Cardiac ventricle fibroblast (primary cell): ENCODE data around the gene MBD3L3. TPM values are rescaled to one million over a fixed set of nuclear protein-coding genes. Genes with fewer than 3 reads are reported as not detected.

Source experiments
- total RNA-seq: library from RNA; depleted of rRNA; stranded (reverse); fragments of >200 nt; gene quantifications from 2 replicates; pipeline ENCODE4 v1.2.3, GENCODE V29; 2015

Gene MBD3L3
- not detected in 2 replicates for total RNA-seq

DNA sequence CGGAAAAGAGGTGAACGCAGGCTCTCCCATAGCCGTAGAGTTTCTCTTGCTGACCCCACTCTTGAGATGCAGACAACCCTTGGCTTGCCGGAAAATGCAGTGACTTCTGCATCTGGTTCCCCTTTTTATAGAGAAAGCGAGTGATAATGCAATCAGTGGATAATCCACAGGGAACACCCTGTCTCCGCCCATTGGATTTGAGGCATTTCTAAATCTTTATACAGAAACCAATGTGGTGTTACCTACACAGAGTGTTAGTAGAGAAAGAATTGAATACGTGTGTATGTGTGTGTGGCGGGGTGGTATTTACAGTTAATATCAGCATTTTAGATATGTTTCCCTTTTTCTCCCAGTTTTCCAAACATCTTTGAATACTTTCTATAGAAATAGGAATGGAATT, at the start of gene MBD3L3:
Gene MBD3L3 (minus strand): TSS at position 101 of the 400 bp plus-strand sequence. CDS start 71 bp downstream, at position 30.

DNA sequence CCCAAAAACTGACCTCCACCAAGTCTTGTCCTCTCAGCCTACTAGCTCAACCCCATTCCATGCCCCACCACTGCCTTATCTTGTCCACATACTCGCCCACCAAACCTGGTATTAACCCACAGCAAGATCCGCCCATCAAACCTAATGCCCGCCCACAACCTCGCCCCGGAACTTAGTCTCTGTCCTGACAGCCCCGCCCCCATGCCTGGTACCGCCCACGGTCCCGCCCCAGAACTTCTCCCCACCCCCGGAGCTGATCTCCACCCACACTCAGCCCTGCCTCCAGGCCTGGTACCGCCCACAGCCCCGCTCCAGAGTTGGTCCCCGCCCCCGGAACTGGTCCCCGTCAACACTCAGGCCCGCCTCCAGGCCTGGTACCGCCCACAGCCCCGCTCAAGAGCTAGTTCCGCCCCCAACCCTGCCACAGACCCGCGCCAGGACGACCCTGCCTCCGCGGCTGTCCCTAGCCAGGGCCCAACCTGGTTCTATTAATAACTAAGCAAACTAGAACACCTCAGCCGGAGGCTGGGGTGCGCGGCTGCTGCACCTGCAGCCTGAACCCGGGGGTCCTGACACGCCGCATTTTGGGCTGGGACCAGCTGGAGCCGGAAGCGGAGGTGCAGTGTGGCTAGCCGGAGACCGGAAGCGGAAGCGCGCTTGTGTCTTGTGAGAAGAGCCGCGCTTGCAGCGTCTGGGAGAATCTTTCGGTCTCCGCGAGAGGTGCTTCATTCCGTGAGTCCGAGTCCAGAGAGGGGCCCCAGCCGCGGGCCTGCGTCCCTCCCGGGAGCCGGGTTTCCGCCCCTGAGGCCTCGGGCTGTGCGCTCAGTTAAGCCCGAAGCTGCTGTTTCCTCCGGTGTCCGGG, 10.8 kb upstream of the MBD3L3 start, which contains the start of gene ZNF557:
Gene ZNF557 (plus strand): TSS at position 662 of the 862 bp plus-strand sequence. CDS start 5,372 bp downstream, outside the sequence.

DNA sequence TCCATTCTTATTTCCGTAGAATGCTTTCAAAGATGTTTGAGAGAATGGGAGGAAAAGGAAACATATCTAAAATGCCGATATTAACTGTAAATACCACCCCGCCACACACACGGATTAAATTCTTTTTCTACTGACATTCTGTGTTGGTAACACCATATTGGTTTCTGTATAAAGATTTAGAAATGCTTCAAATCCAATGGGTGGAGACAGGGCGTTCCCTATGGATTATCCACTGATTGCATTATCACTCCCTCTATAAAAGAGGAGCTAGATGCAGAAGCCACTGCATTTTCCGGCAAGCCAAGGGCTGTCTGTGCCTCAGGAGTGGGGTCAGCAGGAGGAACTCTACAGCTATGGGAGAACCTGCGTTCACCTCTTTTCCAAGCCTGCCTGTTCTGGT, 9.5 kb downstream of the MBD3L3 start, which contains the start of gene MBD3L2:
Gene MBD3L2 (plus strand): TSS at position 301 of the 400 bp plus-strand sequence. CDS start 53 bp downstream, at position 354.

DNA sequence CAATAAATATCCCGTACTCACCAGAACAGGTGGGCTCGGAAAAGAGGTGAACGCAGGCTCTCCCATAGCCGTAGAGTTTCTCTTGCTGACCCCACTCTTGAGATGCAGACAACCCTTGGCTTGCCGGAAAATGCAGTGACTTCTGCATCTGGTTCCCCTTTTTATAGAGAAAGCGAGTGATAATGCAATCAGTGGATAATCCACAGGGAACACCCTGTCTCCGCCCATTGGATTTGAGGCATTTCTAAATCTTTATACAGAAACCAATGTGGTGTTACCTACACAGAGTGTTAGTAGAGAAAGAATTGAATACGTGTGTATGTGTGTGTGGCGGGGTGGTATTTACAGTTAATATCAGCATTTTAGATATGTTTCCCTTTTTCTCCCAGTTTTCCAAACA, 18.4 kb downstream of the MBD3L3 start, which contains the start of gene MBD3L4:
Gene MBD3L4 (minus strand): TSS at position 101 of the 400 bp plus-strand sequence. CDS start 35 bp downstream, at position 66.

DNA sequence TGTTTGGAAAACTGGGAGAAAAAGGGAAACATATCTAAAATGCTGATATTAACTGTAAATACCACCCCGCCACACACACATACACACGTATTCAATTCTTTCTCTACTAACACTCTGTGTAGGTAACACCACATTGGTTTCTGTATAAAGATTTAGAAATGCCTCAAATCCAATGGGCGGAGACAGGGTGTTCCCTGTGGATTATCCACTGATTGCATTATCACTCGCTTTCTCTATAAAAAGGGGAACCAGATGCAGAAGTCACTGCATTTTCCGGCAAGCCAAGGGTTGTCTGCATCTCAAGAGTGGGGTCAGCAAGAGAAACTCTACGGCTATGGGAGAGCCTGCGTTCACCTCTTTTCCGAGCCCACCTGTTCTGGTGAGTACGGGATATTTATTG, 28.2 kb downstream of the MBD3L3 start, which contains the start of gene MBD3L5:
Gene MBD3L5 (plus strand): TSS at position 301 of the 400 bp plus-strand sequence. CDS start 34 bp downstream, at position 335.

DNA sequence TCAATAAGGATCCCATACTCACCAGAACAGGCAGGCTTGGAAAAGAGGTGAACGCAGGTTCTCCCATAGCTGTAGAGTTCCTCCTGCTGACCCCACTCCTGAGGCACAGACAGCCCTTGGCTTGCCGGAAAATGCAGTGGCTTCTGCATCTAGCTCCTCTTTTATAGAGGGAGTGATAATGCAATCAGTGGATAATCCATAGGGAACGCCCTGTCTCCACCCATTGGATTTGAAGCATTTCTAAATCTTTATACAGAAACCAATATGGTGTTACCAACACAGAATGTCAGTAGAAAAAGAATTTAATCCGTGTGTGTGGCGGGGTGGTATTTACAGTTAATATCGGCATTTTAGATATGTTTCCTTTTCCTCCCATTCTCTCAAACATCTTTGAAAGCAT, 37.1 kb downstream of the MBD3L3 start, which contains the start of gene MBD3L2B:
Gene MBD3L2B (minus strand): TSS at position 101 of the 400 bp plus-strand sequence. CDS start 34 bp downstream, at position 67.

Other genes with a start within 250 kb of the MBD3L3 start
- not detected in 2 replicates for gene ADGRE1, start 171.1 kb downstream of the MBD3L3 start, total RNA-seq
- not detected in 2 replicates for gene MBD3L2B, start 37.2 kb downstream of the MBD3L3 start, total RNA-seq
- gene MBD3L5, start 28.1 kb downstream of the MBD3L3 start, total RNA-seq: not detected in 2 replicates
- not detected in 2 replicates for gene MBD3L4, start 18.5 kb downstream of the MBD3L3 start, total RNA-seq
- not detected in 2 replicates for gene MBD3L2, start 9.4 kb downstream of the MBD3L3 start, total RNA-seq
- 6.6 and 8.9 TPM in 2 replicates for gene ZNF557, start 11.0 kb upstream of the MBD3L3 start, total RNA-seq
- 17.8 and 18.7 TPM in 2 replicates for gene INSR, start 235.7 kb upstream of the MBD3L3 start, total RNA-seq